HG02759 (cell line): ENCODE results near the gene DENND4C.
A peak's percentile ranks its signal among the peaks of the same experiment; 100 is the strongest.
"Not testable (repeated sequence)": the region's sequence is repeated elsewhere in the genome, so short reads cannot be mapped to it uniquely, and the experiment has no call there.

Source experiments
- ATAC-seq: cut with Tn5 transposase; IDR thresholded peaks from one replicate; pipeline ENCODE4 v1.9.1; 2021; ENCODE audit warnings: mild to moderate bottlenecking, moderate library complexity; ENCODE audit not compliant: unreplicated experiment

DENND4C gene

GRCh38 chr9:19265602-19266001 lies 35.1 kb downstream of the DENND4C start:
- ATAC-seq = not testable (repeated sequence)

GRCh38 chr9:19266778-19267384 lies 36.4 kb downstream of the DENND4C start:
- peak; percentile 48 for ATAC-seq

GRCh38 chr9:19269582-19269981 lies 39.1 kb downstream of the DENND4C start:
- ATAC-seq = no peak

- ATAC-seq = no peak
These were observed 40.0 kb downstream of the DENND4C start for GRCh38 chr9:19270421-19270949.

GRCh38 chr9:19271081-19271480 lies 40.6 kb downstream of the DENND4C start:
- no peak for ATAC-seq

GRCh38 chr9:19281801-19282200 lies 51.3 kb downstream of the DENND4C start:
- ATAC-seq = no peak

- ATAC-seq = no peak
These were observed 52.7 kb downstream of the DENND4C start for GRCh38 chr9:19283072-19283710.

GRCh38 chr9:19284729-19285128 lies 54.2 kb downstream of the DENND4C start:
- ATAC-seq = no peak

GRCh38 chr9:19286634-19287188 lies 56.2 kb downstream of the DENND4C start:
- ATAC-seq = no peak

GRCh38 chr9:19288081-19288480 lies 57.6 kb downstream of the DENND4C start:
- no peak for ATAC-seq

- no peak for ATAC-seq
These were observed 59.6 kb downstream of the DENND4C start for GRCh38 chr9:19290103-19290502.

- ATAC-seq = no peak
These were observed 63.7 kb downstream of the DENND4C start for GRCh38 chr9:19294219-19294618.

GRCh38 chr9:19298436-19299000 lies 68.0 kb downstream of the DENND4C start:
- ATAC-seq = no peak

GRCh38 chr9:19303216-19303615 lies 72.7 kb downstream of the DENND4C start:
- ATAC-seq = no peak

- ATAC-seq = no peak
These were observed 76.1 kb downstream of the DENND4C start for GRCh38 chr9:19306568-19306967.

- ATAC-seq = no peak
These were observed 79.8 kb downstream of the DENND4C start for GRCh38 chr9:19310246-19310645.

- no peak for ATAC-seq
These were observed 83.1 kb downstream of the DENND4C start for GRCh38 chr9:19313573-19313972.

GRCh38 chr9:19320495-19320894 lies 90.0 kb downstream of the DENND4C start:
- no peak for ATAC-seq

GRCh38 chr9:19331877-19332276 lies 101.4 kb downstream of the DENND4C start:
- no peak for ATAC-seq

GRCh38 chr9:19336166-19336565 lies 105.7 kb downstream of the DENND4C start:
- ATAC-seq = no peak

GRCh38 chr9:19342947-19343346 lies 112.5 kb downstream of the DENND4C start:
- no peak for ATAC-seq

GRCh38 chr9:19358701-19359100 lies 128.2 kb downstream of the DENND4C start:
- no peak for ATAC-seq
